SU-DHL-6 (cell line): Measurements from ENCODE around the gene MRGPRF.

Experiments
- EZH2phosphoT487 ChIP-seq: fragments of 200-600 bp; sonication (generic), shearing (Covaris generic); conservative IDR thresholded peaks from 2 replicates; pipeline ENCODE4 v1.6.1; 2018; ENCODE audit warnings: mild to moderate bottlenecking, antibody characterized with exemption, low read length, moderate library complexity, mixed read lengths
- TF ChIP-seq, protein P1 (sequence below): fragments of 200-600 bp; sonication (generic); IDR thresholded peaks from one replicate; pipeline ENCODE4 v1.5.1; 2017; ENCODE audit warnings: antibody characterized with exemption, mild to moderate bottlenecking, low read length, moderate library complexity; ENCODE audit not compliant: insufficient read depth, poor library complexity, severe bottlenecking

GRCh38 chr11:69055212-69055586, 42.2 kb upstream of the MRGPRF start:
- TF ChIP-seq, protein P1, sequence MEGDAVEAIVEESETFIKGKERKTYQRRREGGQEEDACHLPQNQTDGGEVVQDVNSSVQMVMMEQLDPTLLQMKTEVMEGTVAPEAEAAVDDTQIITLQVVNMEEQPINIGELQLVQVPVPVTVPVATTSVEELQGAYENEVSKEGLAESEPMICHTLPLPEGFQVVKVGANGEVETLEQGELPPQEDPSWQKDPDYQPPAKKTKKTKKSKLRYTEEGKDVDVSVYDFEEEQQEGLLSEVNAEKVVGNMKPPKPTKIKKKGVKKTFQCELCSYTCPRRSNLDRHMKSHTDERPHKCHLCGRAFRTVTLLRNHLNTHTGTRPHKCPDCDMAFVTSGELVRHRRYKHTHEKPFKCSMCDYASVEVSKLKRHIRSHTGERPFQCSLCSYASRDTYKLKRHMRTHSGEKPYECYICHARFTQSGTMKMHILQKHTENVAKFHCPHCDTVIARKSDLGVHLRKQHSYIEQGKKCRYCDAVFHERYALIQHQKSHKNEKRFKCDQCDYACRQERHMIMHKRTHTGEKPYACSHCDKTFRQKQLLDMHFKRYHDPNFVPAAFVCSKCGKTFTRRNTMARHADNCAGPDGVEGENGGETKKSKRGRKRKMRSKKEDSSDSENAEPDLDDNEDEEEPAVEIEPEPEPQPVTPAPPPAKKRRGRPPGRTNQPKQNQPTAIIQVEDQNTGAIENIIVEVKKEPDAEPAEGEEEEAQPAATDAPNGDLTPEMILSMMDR, result no peak
- TF ChIP-seq EZH2phosphoT487, result no peak
